ENCODE results near the gene BMPR1B. TPM values are rescaled to one million over a fixed set of nuclear protein-coding genes. Genes with fewer than 3 reads are reported as not detected.
"Not testable (repeated sequence)": the region's sequence is repeated elsewhere in the genome, so short reads cannot be mapped to it uniquely, and the experiment has no call there.

The BMPR1B gene
- total and polyA plus RNA-seq, 4 donors = 0.27 to 0.70 (median 0.48) TPM

DNA sequence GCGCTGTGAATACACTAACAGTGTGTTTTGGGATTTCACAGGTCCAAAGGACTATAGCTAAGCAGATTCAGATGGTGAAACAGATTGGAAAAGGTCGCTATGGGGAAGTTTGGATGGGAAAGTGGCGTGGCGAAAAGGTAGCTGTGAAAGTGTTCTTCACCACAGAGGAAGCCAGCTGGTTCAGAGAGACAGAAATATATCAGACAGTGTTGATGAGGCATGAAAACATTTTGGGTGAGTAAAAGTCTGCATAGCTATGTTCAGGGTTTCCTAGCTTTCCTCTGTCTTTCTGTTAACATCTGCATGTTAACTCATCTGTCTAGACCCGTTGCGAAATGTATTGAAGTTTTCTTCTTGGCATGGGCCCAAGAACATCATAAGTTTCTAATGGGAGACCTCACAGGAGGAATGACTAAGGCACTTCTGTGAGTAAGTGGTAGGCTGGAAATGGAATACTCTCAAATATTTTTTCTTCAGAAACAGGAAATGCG is 372.1 kb downstream of the BMPR1B start:
- H3K9me3 ChIP-seq (ENCODE audit: control insufficient read depth in 4 of 4, low read length in 3 of 4) = no peaks in the 10 kb centered on the region
- 63% methylated on average over 7 of the region's 7 CpGs for WGBS
- DNase-seq (ENCODE audit: low spot score) = no peak

GRCh38 chr4:95134016-95134415 is 376.3 kb downstream of the BMPR1B start:
- not testable (repeated sequence) for H3K4me1 ChIP-seq (ENCODE audit: control insufficient read depth in 4 of 4, insufficient read depth in 4 of 4, low read length in 3 of 4); H3K27me3 ChIP-seq (ENCODE audit: control insufficient read depth in 4 of 4, insufficient read depth in 4 of 4, low read length in 3 of 4); H3K36me3 ChIP-seq (ENCODE audit: control insufficient read depth in 4 of 4, insufficient read depth in 3 of 4, low read depth in 1 of 4, low read length in 3 of 4); H3K4me3 ChIP-seq (ENCODE audit: low read depth in 1 of 3, low read length in 3 of 3); H3K9ac ChIP-seq (ENCODE audit: low read depth in 1 of 2, low read length in 2 of 2); H3K27ac ChIP-seq (ENCODE audit: low read depth in 1 of 2, low read length in 2 of 2); H3K9me3 ChIP-seq (ENCODE audit: control insufficient read depth in 4 of 4, low read length in 3 of 4); DNase-seq (ENCODE audit: low spot score)
- 94% methylated on average over 4 of the region's 4 CpGs for WGBS

More for the DNA sequence above, 372.1 kb downstream of the BMPR1B start:
- Histone ChIP-seq H3K4me3 (ENCODE audit: low read depth in 1 of 3, low read length in 3 of 3) (no peak overlapping the region), H3K27ac (ENCODE audit: low read depth in 1 of 2, low read length in 2 of 2) (no peak overlapping the region), H3K36me3 (ENCODE audit: control insufficient read depth in 4 of 4, insufficient read depth in 3 of 4, low read depth in 1 of 4, low read length in 3 of 4) (no peaks in the 10 kb centered on the region), H3K4me1 (ENCODE audit: control insufficient read depth in 4 of 4, insufficient read depth in 4 of 4, low read length in 3 of 4) (no peaks in the 10 kb centered on the region), H3K27me3 (ENCODE audit: control insufficient read depth in 4 of 4, insufficient read depth in 4 of 4, low read length in 3 of 4) (peaks cover 0 to 3% (median 0%) of the 10 kb centered on the region in 4 donors), H3K9ac (ENCODE audit: low read depth in 1 of 2, low read length in 2 of 2) (no peak overlapping the region)
- TF ChIP-seq FOXA2 (IDR thresholded peaks at IDR 0.05) (no peak), YY1 (IDR thresholded peaks at IDR 0.05) (no peak), FOXA1 (IDR thresholded peaks at IDR 0.05) (no peak), REST (IDR thresholded peaks at IDR 0.05) (no peak), HNF4A (conservative IDR thresholded peaks at IDR 0.05) (no peak), NR2F2 (IDR thresholded peaks at IDR 0.05) (no peak), RXRA (IDR thresholded peaks at IDR 0.05) (no peak), EGR1 (IDR thresholded peaks at IDR 0.05; ENCODE audit: low read depth in 2 of 2) (no peak), RAD21 (IDR thresholded peaks at IDR 0.05) (no peak), HNF4G (IDR thresholded peaks at IDR 0.05) (no peak), TAF1 (conservative IDR thresholded peaks at IDR 0.05) (no peak), JUND (IDR thresholded peaks at IDR 0.05) (no peak)
- TF ChIP-seq, protein P1, sequence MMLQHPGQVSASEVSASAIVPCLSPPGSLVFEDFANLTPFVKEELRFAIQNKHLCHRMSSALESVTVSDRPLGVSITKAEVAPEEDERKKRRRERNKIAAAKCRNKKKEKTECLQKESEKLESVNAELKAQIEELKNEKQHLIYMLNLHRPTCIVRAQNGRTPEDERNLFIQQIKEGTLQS (IDR thresholded peaks at IDR 0.05) = no peak

GRCh38 chr4:95139424-95139823 is 381.7 kb downstream of the BMPR1B start:
- not testable (repeated sequence) for H3K27ac ChIP-seq (ENCODE audit: low read depth in 1 of 2, low read length in 2 of 2); H3K9me3 ChIP-seq (ENCODE audit: control insufficient read depth in 4 of 4, low read length in 3 of 4); H3K9ac ChIP-seq (ENCODE audit: low read depth in 1 of 2, low read length in 2 of 2); H3K4me1 ChIP-seq (ENCODE audit: control insufficient read depth in 4 of 4, insufficient read depth in 4 of 4, low read length in 3 of 4); H3K4me3 ChIP-seq (ENCODE audit: low read depth in 1 of 3, low read length in 3 of 3); DNase-seq (ENCODE audit: low spot score); H3K27me3 ChIP-seq (ENCODE audit: control insufficient read depth in 4 of 4, insufficient read depth in 4 of 4, low read length in 3 of 4); H3K36me3 ChIP-seq (ENCODE audit: control insufficient read depth in 4 of 4, insufficient read depth in 3 of 4, low read depth in 1 of 4, low read length in 3 of 4)
- 84% methylated on average over 14 of the region's 14 CpGs for WGBS

All from liver (tissue), 9 donors.